Mucosa of stomach (tissue), 1 donor: ENCODE measurements around the gene HSH2D.
"Not testable (repeated sequence)": the region's sequence is repeated elsewhere in the genome, so short reads cannot be mapped to it uniquely, and the experiment has no call there.

Source experiments
- H3K27me3 ChIP-seq: one replicate; pipeline ENCODE4 v1.7.0; 2013; ENCODE audit warnings: mild to moderate bottlenecking, low read length; ENCODE audit not compliant: control insufficient read depth, insufficient read depth
- H3K36me3 ChIP-seq: one replicate; pipeline ENCODE4 v1.7.0; 2013; ENCODE audit warnings: low read length; ENCODE audit not compliant: control insufficient read depth, insufficient read depth
- H3K4me1 ChIP-seq: one replicate; pipeline ENCODE4 v1.7.0; 2013; ENCODE audit warnings: mild to moderate bottlenecking, low read length; ENCODE audit not compliant: control insufficient read depth, insufficient read depth
- H3K4me3 ChIP-seq: one replicate; pipeline ENCODE4 v1.7.0; 2013; ENCODE audit warnings: low read length
- H3K9ac ChIP-seq: one replicate; pipeline ENCODE4 v1.7.0; 2013; ENCODE audit warnings: mild to moderate bottlenecking, low read length, moderate library complexity
- H3K9me3 ChIP-seq: one replicate; pipeline ENCODE4 v1.7.0; 2013; ENCODE audit warnings: mild to moderate bottlenecking, low read length, moderate library complexity; ENCODE audit not compliant: control insufficient read depth
- donor health status: Pancreatic carcinoma.

HSH2D gene

DNA sequence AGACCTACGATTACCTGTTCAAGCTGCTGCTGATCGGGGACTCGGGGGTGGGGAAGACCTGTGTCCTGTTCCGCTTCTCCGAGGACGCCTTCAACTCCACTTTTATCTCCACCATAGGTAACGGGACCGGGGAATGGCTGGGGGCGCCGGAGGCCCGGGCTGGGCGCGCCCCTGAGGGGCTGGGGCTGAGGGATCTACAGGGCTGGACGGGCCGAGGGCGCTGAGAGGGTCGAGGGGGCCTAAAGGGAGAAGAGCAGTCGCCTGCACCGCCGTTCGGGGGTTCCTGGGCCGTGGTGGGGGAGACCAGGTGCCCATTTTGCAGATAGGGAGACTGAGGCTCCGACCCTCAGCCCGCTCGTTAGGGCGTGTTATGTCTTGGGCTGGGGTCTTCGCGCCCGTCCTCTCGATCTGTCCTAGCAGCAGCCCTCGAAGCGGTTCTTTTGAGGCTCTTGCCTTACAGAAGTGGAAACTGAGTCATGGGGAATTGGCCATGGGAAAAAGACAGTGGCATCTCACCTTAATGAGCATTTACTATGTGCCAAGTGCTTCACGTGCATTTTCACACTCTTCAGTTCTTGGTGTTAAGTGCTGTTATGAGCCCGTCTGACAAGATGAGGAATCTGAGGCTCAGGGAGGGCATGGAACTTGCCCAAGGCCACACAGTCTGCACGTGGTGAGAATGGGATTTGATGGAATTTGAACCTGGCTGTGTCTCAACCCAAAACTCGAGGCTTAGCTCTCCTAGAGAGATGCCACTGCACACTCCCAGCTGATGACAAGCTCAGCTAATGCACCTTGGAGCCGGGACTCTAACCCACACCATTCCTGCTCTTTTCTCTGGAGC lies 31.4 kb upstream of the HSH2D start:
- H3K36me3 ChIP-seq = no peaks in the 10 kb centered on the region
- H3K4me3 ChIP-seq = peak overlapping the region; percentile 91
- no peaks in the 10 kb centered on the region for H3K9me3 ChIP-seq
- peak overlapping the region; percentile 99 for H3K9ac ChIP-seq
- peaks cover 19% of the 10 kb centered on the region for H3K4me1 ChIP-seq
- no peaks in the 10 kb centered on the region for H3K27me3 ChIP-seq

DNA sequence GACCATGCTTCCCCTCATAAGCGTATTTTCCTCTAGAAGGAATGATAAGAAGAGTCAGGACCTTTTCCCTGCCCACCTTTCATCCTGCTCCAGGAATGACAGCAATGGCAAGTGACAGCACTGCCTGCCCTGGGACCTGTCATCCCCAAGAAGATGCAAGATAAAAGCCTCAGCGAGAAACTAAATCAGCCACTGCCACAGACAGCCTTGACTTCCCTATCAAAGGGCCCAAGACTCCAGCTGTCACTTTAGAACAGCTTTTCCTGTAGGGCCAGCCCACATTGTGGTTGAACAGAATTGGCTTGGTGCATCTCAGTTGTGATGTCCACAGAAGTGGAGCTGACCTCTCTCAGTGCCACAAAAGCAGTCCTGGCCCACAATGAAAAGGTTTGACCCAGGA lies 30.7 kb upstream of the HSH2D start:
- Histone ChIP-seq H3K9ac (peak overlapping the region; percentile 99), H3K27me3 (no peaks in the 10 kb centered on the region), H3K9me3 (no peaks in the 10 kb centered on the region), H3K4me1 (peaks cover 19% of the 10 kb centered on the region), H3K36me3 (no peaks in the 10 kb centered on the region), H3K4me3 (no peak overlapping the region)

DNA sequence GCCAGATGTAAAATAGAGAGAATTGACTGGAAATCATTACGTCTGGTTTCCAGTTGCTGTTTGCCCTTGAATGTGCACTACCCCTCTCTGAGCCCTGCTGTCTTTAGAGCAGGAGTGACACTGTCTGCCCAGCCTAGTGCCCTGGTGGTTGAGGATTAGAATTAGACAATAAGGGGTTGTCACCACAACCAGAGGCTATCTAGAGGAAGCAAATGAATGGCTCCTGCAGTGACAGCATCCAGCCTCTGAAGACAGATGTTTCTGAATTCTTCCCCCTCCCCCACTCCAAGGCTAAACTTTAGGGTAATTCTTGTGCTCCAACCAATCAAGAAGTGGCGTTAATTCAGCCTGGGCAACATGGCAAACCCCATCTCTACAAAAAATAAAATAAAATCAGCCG lies 29.8 kb upstream of the HSH2D start:
- Histone ChIP-seq H3K36me3 (peaks cover 7% of the 10 kb centered on the region), H3K4me3 (no peak overlapping the region), H3K9me3 (no peaks in the 10 kb centered on the region), H3K27me3 (no peaks in the 10 kb centered on the region), H3K4me1 (peaks cover 19% of the 10 kb centered on the region), H3K9ac (no peak overlapping the region)

DNA sequence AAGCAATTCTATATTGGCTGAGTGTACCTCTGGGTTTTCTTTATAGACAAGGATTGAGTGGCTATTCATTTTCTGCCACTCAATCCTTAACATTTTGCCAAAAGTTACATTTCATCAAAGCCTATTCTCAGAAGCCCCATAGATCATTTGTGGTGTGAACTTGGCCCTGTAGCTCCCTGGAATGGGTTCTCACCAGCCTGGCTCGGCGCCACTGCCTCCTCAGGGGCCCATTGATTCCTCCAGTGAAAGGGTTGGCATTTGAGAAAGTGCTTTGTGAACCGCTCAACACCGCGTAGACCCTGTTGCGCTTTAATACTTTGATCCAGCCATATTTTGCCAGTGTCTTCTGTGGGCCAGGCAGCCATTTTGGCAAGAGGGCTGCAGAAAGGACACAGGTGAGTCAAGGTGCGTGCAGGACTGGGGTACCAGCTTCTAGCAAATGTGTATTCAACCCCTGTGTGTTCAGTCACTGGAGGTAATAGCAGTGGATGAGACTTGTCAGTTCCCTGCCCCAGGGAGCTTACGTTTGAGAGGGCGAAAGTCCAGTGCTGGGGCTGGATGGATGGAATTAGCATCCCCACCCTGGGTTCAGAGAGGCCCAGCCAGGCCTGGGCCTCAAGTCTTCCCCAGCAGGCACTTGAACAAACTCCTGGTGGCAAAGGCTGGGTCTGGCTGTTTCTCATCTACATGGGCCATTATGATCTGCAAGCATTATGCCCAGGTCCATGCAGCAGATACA lies 28.0 kb upstream of the HSH2D start:
- Histone ChIP-seq H3K36me3 (peaks cover 8% of the 10 kb centered on the region), H3K4me1 (peaks cover 27% of the 10 kb centered on the region), H3K9me3 (no peaks in the 10 kb centered on the region), H3K4me3 (no peak overlapping the region), H3K27me3 (no peaks in the 10 kb centered on the region), H3K9ac (no peak overlapping the region)

DNA sequence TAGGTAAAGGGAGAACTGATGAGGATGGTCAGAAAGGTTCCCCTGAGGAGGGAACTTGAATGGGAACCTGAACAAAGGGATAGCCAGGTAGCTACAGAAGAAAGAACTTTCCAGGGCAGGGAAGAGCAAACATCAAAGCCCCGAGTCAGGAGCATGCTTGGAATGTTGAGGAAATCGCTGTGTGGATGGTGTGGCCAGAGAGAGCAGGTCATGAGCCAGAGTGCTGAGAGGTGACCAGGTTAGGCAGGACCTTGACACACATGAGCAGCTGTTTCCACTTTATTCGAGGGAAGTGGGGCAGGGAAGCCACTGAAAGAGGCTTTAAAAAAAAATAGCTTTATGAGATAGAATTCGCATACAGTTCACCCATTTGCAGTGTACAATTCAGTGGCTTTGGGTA lies 27.4 kb upstream of the HSH2D start:
- Histone ChIP-seq H3K27me3 (no peaks in the 10 kb centered on the region), H3K9ac (no peak overlapping the region), H3K4me1 (peaks cover 22% of the 10 kb centered on the region), H3K9me3 (no peaks in the 10 kb centered on the region), H3K4me3 (no peak overlapping the region), H3K36me3 (peaks cover 8% of the 10 kb centered on the region)

DNA sequence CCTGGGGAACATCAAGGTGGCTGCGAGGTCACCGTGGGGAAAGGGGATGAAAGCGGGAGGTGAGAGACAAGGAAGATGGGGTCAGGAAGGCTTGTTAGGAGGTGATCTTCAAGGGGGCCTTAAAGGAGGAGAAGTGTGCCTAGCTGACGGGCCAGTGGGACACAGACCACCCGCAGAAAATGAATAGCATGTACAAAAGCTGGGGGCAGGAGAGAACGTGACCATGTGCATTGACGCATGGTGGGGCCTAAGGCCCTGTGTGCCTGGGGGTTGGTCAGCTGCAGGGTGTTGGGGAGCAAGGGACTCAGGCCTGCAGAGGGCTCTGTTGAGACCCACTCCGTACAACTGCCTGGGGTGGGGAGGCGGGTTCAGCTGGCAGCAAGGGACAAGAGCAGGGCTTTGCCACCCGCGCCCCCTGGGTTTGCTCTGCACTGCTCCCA lies 25.9 kb upstream of the HSH2D start:
- H3K27me3 ChIP-seq = no peaks in the 10 kb centered on the region
- H3K4me3 ChIP-seq = no peak overlapping the region
- peaks cover 8% of the 10 kb centered on the region for H3K36me3 ChIP-seq
- peaks cover 17% of the 10 kb centered on the region for H3K4me1 ChIP-seq
- H3K9ac ChIP-seq = no peak overlapping the region
- no peaks in the 10 kb centered on the region for H3K9me3 ChIP-seq

DNA sequence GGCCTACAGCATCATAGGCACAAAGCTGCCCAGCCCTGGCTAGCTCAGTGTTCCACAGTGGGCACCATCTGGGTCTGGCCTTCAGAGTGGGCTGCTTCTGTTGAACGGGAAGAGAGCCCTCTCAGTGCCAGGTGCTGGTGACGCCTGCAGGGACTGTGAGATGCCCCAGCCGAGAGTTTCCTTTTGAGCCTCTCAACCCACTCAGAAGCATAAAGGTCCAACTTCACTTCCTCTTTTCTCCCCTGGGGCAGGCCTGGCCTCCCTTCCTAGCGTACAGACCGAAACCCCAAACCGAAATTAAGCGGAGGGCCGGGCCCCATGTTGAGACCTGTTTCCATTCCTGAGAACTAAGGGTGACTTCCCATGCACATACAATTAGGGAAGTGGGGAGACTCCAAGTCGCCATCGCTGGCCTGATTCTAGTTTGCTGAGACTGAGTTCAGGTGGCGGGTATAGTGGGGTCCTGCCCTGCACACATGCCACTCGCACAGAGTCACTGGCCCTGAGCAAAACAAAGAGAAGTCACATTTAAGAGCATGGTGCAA lies 24.9 kb upstream of the HSH2D start:
- Histone ChIP-seq H3K9ac (no peak overlapping the region), H3K36me3 (peaks cover 13% of the 10 kb centered on the region), H3K4me1 (peaks cover 13% of the 10 kb centered on the region), H3K4me3 (no peak overlapping the region), H3K27me3 (no peaks in the 10 kb centered on the region), H3K9me3 (no peaks in the 10 kb centered on the region)

DNA sequence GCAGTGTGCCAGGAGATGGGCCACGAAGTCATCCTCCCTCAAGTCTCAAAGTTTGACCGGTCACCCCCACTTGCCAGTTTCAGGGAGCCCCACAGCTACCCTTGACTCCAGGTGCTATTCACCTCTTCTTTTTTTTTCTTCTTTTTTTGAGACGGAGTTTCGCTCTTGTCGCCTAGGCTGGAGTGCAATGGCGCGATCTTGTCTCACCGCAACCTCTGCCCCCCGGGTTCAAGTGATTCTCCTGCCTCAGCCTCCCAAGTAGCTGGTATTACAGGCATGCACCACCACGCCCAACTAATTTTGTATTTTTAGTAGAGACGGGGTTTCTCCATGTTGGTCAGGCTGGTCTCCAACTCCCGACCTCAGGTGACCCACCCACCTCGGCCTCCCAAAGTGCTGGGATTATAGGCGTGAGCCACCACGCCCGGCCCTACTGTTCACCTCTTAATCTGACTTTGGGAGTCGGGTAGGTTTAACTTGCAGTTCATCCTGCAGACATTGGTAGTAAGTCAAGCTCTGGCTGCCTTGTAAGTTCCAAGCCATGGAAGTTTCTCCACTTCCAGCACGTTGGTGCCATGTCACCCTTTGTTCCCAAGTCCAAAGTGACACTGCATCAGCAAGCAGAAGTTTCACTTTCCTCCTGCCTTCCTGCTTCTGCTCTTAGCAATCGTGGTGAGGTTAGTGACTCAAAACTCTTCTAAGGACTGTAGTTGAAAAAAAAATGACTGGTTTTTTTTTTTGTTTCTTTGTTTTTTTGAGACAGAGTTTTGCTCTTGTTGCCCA lies 24.2 kb upstream of the HSH2D start:
- not testable (repeated sequence) for H3K9ac ChIP-seq, H3K27me3 ChIP-seq, H3K4me1 ChIP-seq, H3K9me3 ChIP-seq, H3K4me3 ChIP-seq
- H3K36me3 ChIP-seq = peaks cover 13% of the 10 kb centered on the region

DNA sequence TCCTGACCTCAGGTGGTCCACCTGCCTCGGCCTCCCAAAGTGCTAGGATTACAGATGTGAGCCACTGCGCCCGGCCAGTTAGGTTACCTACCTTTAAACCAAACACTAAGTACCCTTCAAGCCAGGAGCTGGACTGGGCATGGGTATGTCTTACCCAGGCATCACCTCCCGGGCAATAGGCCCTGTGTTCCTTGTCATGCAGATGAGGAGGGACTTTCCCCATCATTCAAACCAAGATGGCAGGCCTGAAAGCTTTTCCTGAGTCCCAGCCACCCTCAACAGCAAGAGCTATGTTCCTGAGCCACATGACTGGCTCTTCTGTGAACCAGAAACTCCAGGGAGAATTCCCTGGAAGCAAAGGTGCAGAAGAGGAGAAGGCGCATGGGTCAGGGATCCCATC lies 22.3 kb upstream of the HSH2D start:
- Histone ChIP-seq H3K36me3 (peaks cover 18% of the 10 kb centered on the region), H3K4me1 (peaks cover 24% of the 10 kb centered on the region), H3K9me3 (no peaks in the 10 kb centered on the region), H3K9ac (no peak overlapping the region), H3K4me3 (no peak overlapping the region), H3K27me3 (no peaks in the 10 kb centered on the region)

DNA sequence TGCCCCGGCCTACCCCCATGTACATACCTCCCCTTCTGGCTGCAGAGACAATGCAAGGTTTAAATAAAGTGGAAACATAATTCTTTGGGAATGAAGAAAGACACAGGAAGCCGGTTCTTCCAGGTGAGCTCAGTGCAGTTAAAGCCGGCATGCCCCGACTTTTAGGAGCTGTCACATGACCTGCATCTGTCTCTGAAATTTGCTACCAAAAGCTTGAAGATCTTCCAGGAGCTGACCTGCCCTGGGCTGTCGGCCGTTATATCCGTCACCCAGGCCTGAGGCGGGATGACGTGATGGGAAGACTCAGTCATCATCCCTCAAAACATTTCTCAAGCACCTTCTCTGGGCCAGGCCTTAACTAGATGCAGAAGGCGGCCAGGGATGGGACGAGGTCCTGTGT lies 21.5 kb upstream of the HSH2D start:
- Histone ChIP-seq H3K9me3 (no peaks in the 10 kb centered on the region), H3K36me3 (peaks cover 22% of the 10 kb centered on the region), H3K27me3 (no peaks in the 10 kb centered on the region), H3K9ac (no peak overlapping the region), H3K4me3 (no peak overlapping the region), H3K4me1 (peaks cover 31% of the 10 kb centered on the region)

DNA sequence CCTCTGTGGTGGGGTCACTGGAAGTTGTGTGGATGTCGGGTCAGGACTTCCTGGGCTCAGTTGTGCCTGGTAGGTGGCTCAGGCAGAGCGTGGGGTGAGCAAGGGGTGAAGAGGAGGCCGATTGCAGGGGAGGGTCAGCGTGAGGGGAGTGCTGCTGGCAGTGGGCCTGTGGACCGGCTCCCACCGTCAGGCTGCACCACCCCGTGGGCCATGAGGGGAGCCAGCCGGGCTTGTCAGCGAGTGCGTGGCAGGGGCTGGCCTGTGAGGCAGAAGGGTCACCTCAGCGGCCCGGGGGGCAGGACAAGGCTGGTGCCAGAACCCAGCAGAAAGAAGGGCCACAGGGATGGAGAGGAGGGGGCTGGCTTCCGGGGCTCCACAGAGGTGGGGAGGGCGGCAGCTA lies 18.5 kb upstream of the HSH2D start:
- Histone ChIP-seq H3K4me3 (no peak overlapping the region), H3K27me3 (no peaks in the 10 kb centered on the region), H3K36me3 (peaks cover 24% of the 10 kb centered on the region), H3K4me1 (peaks cover 23% of the 10 kb centered on the region), H3K9ac (no peak overlapping the region), H3K9me3 (no peaks in the 10 kb centered on the region)
